Prostate gland (tissue), 2 donors: Measurements from ENCODE around the gene IFNA1. TPM values are rescaled to one million over a fixed set of nuclear protein-coding genes. Genes with fewer than 3 reads are reported as not detected.
"Not testable (repeated sequence)": the region's sequence is repeated elsewhere in the genome, so short reads cannot be mapped to it uniquely, and the experiment has no call there.

Experiments used
- DNase-seq: peaks from one replicate; pipeline ENCODE4 v3.0.0-alpha.2; 2019; ENCODE audit warnings: low spot score
- H3K27ac ChIP-seq, 2 donors: fragments of 200-600 bp; sonication (generic); 2 replicates each; pipeline ENCODE4 v1.5.1; 2017 to 2019
- H3K27me3 ChIP-seq: fragments of 200-600 bp; sonication (generic); replicated peaks from 2 replicates; pipeline ENCODE4 v1.5.1; 2019; ENCODE audit not compliant: insufficient read depth
- H3K36me3 ChIP-seq, 2 donors: fragments of 200-600 bp; sonication (generic); 1 replicate in 1 of 2; 2 replicates in 1 of 2; pipeline versions ENCODE4 v1.5.1 to v1.8.1; 2017 to 2019
- H3K4me1 ChIP-seq: fragments of 200-600 bp; sonication (generic); replicated peaks from 2 replicates; pipeline ENCODE4 v1.5.1; 2019
- H3K4me3 ChIP-seq, 2 donors: fragments of 200-600 bp; sonication (generic); 2 replicates each; pipeline ENCODE4 v1.5.1; 2017 to 2019
- H3K9me3 ChIP-seq: fragments of 200-600 bp; sonication (generic); 2 replicates; pipeline ENCODE4 v1.5.1; 2017
- CTCF ChIP-seq, 4 experiments: fragments of 200-600 bp in 2 of 4; fragments of 450-650 bp in 2 of 4; sonication (generic) in 2 of 4; IDR thresholded peaks; 1 replicate in 3 of 4; 2 replicates in 1 of 4; pipeline ENCODE4 v1.5.1; 2016 to 2019; ENCODE audit warnings: antibody characterized with exemption in 4 of 4, mild to moderate bottlenecking in 2 of 4, moderate library complexity in 2 of 4
- POLR2A ChIP-seq: fragments of 450-650 bp; IDR thresholded peaks from one replicate; pipeline ENCODE4 v1.6.1; 2016; ENCODE audit warnings: antibody characterized with exemption, mild to moderate bottlenecking
- POLR2AphosphoS5 ChIP-seq: sonication (generic); formaldehyde crosslinking; IDR thresholded peaks from one replicate; pipeline ENCODE4 v1.6.1; 2017; ENCODE audit warnings: antibody characterized with exemption
- WGBS: methylation state at CpG from one replicate; pipeline ENCODE4 v1.1.5; 2018; 5-methylcytosine and 5-hydroxymethylcytosine counted together
- intact Hi-C: fragments of 100-400 bp; cut with DNase I; formaldehyde crosslinking; loops from one replicate; pipeline ENCODE4 v1.14.2; 2022
- total RNA-seq, 2 donors: library from RNA; depleted of rRNA; stranded (reverse); fragments of >200 nt; gene quantifications; one replicate each; pipeline ENCODE4 v1.1.0, GENCODE V29; 2016

The IFNA1 gene
- total RNA-seq, 2 donors from 2014 or later = not detected

- Histone ChIP-seq H3K4me3 (no peak overlapping the region), H3K27ac (no peak overlapping the region), H3K4me1 (no peaks in the 10 kb centered on the region), H3K9me3 (no peaks in the 10 kb centered on the region), H3K27me3 (no peaks in the 10 kb centered on the region), H3K36me3 (no peaks in the 10 kb centered on the region)
- no peak for DNase-seq
- TF ChIP-seq CTCF (IDR thresholded peaks at IDR 0.05) (no peak), POLR2AphosphoS5 (no peak), POLR2A (no peak)
- 90% methylated on average over 4 of the region's 4 CpGs for WGBS
- intact Hi-C loops = no loop called here
Observed at GRCh38 chr9:21443849-21444625, 3.8 kb downstream of the IFNA1 start.

GRCh38 chr9:21449312-21449711 is 9.1 kb downstream of the IFNA1 start:
- H3K4me1 ChIP-seq, DNase-seq, H3K27ac ChIP-seq, H3K9me3 ChIP-seq, H3K27me3 ChIP-seq, H3K4me3 ChIP-seq, H3K36me3 ChIP-seq, intact Hi-C loops: not testable (repeated sequence)
- 87% methylated on average over 5 of the region's 5 CpGs for WGBS

- Histone ChIP-seq H3K36me3 (no peaks in the 10 kb centered on the region), H3K9me3 (no peaks in the 10 kb centered on the region), H3K27ac (no peak overlapping the region), H3K4me1 (no peaks in the 10 kb centered on the region), H3K27me3 (no peaks in the 10 kb centered on the region), H3K4me3 (no peak overlapping the region)
- TF ChIP-seq CTCF (IDR thresholded peaks at IDR 0.05) = no peak
- no peak for TF ChIP-seq POLR2AphosphoS5
- no peak for TF ChIP-seq POLR2A
- intact Hi-C loops = no loop called here
- DNase-seq = no peak
- WGBS = 73% methylated on average over 4 of the region's 4 CpGs
Observed at GRCh38 chr9:21450733-21451394, 10.6 kb downstream of the IFNA1 start.

GRCh38 chr9:21452681-21453080 is 12.4 kb downstream of the IFNA1 start:
- TF ChIP-seq POLR2A = no peak
- no peak for TF ChIP-seq POLR2AphosphoS5
- Histone ChIP-seq H3K36me3 (no peaks in the 10 kb centered on the region), H3K9me3 (no peaks in the 10 kb centered on the region), H3K4me1 (no peaks in the 10 kb centered on the region), H3K27ac (no peak overlapping the region), H3K4me3 (no peak overlapping the region), H3K27me3 (no peaks in the 10 kb centered on the region)
- no peak for DNase-seq
- WGBS = 84% methylated on average over 4 of the region's 4 CpGs
- intact Hi-C loops = no loop called here

GRCh38 chr9:21454149-21454548 is 13.9 kb downstream of the IFNA1 start:
- no peak for TF ChIP-seq POLR2AphosphoS5
- no peak for TF ChIP-seq POLR2A
- H3K27me3 ChIP-seq = no peaks in the 10 kb centered on the region
- H3K4me3 ChIP-seq = no peak overlapping the region
- H3K4me1 ChIP-seq = no peaks in the 10 kb centered on the region
- H3K27ac ChIP-seq = no peak overlapping the region
- no peak for DNase-seq
- intact Hi-C loops = no loop called here
- no peaks in the 10 kb centered on the region for H3K36me3 ChIP-seq
- H3K9me3 ChIP-seq = no peaks in the 10 kb centered on the region
- whole genome bisulfite sequencing = 86% methylated on average over 2 of the region's 2 CpGs

- intact Hi-C loops = no loop called here
- no peaks in the 10 kb centered on the region for H3K4me1 ChIP-seq
- TF ChIP-seq POLR2A (no peak), POLR2AphosphoS5 (no peak), CTCF (IDR thresholded peaks at IDR 0.05) (peak in 3 of 4 experiments; percentile 35 to 69 (median 54))
Observed at GRCh38 chr9:21455320-21455719, 15.1 kb downstream of the IFNA1 start.

More at GRCh38 chr9:21455320-21455719, 15.1 kb downstream of the IFNA1 start:
- Histone ChIP-seq H3K27me3 (no peaks in the 10 kb centered on the region), H3K27ac (no peak overlapping the region), H3K4me3 (no peak overlapping the region), H3K36me3 (no peaks in the 10 kb centered on the region), H3K9me3 (no peaks in the 10 kb centered on the region)
- DNase-seq = peak; percentile 10
